A549 (cell line): ENCODE results near the gene ANKRD35. TPM values are rescaled to one million over a fixed set of nuclear protein-coding genes. Genes with fewer than 3 reads are reported as not detected.

ENCODE experiments used
- ATAC-seq, 2 experiments: fragments of 200-7000 bp in 1 of 2; fragments of >200 bp in 1 of 2; cut with Nextera tagmentation in 1 of 2; cut with Tn5 transposase in 1 of 2; 3 replicates each; pipeline versions ENCODE4 v1.8.0 to v1.9.1; 2018 to 2020; ENCODE audit warnings: mild to moderate bottlenecking in 1 of 2, moderate library complexity in 1 of 2
- CTCF ChIA-PET: fragments of 300-600 bp; sonication (Branson Sonifier 250); formaldehyde crosslinking; extraction: SDS; loops from one replicate; lab custom pipeline; 2021; ENCODE audit warnings: antibody characterized with exemption, inconsistent platforms; lab: Yijun Ruan, JAX
- POLR2A ChIA-PET: fragments of 350-600 bp; formaldehyde crosslinking; extraction: SDS; loops from one replicate; lab custom pipeline; 2021; ENCODE audit warnings: antibody characterized with exemption, inconsistent platforms; lab: Yijun Ruan, JAX
- DNase-seq, 2 experiments: peaks; one replicate each; pipeline versions ENCODE4 v3.0.0 to v3.0.0-alpha.2; 2011 to 2016; ENCODE audit warnings: low read depth in 1 of 2, low spot score in 1 of 2
- FAIRE-seq: peaks from 2 replicates; lab custom pipeline; 2011; peaks lifted over from hg19 to GRCh38; lab: Jason Lieb, UNC
- H3K27ac ChIP-seq, 2 experiments: fragments of >200 bp; sonication (Bioruptor Twin); formaldehyde crosslinking; 3 replicates each; pipeline ENCODE4 v1.5.1; 2016 to 2017
- H3K4me1 ChIP-seq: fragments of >200 bp; sonication (Bioruptor Twin); formaldehyde crosslinking; 3 replicates; pipeline ENCODE4 v1.6.1; 2016
- H3K4me2 ChIP-seq: fragments of >200 bp; sonication (Bioruptor Twin); formaldehyde crosslinking; 3 replicates; pipeline ENCODE4 v1.6.1; 2016
- H3K4me3 ChIP-seq: fragments of >200 bp; sonication (Bioruptor Twin); formaldehyde crosslinking; 3 replicates; pipeline ENCODE4 v1.5.1; 2016
- H3K9me3 ChIP-seq: fragments of >200 bp; sonication (Bioruptor Twin); formaldehyde crosslinking; 3 replicates; pipeline ENCODE4 v1.6.1; 2016
- BHLHE40 ChIP-seq: IDR thresholded peaks from 2 replicates; pipeline ENCODE4 v1.6.1; 2012; ENCODE audit warnings: low read depth, low read length, inconsistent platforms
- CBX2 ChIP-seq: fragments of 200-600 bp; sonication (generic); IDR thresholded peaks from 2 replicates; pipeline ENCODE4 v1.6.1; 2016; ENCODE audit warnings: low read depth, mild to moderate bottlenecking, borderline replicate concordance
- CEBPB ChIP-seq, 2 experiments: fragments of >200 bp in 1 of 2; sonication (Bioruptor Twin) in 1 of 2; formaldehyde crosslinking in 1 of 2; IDR thresholded peaks; 2 replicates each; pipeline ENCODE4 v1.6.1; 2012 to 2016
- CHD2 ChIP-seq: fragments of 150-350 bp; IDR thresholded peaks from 2 replicates; pipeline ENCODE4 v1.6.1; 2014; ENCODE audit warnings: low read length; ENCODE audit not compliant: partially characterized antibody
- EHMT2 ChIP-seq: fragments of 200-600 bp; sonication (generic); IDR thresholded peaks from 2 replicates; pipeline ENCODE4 v1.6.1; 2016; ENCODE audit warnings: antibody characterized with exemption, low read depth, mild to moderate bottlenecking, moderate library complexity
- FOSL2 ChIP-seq, 2 experiments: fragments of 450-650 bp in 1 of 2; fragments of >200 bp in 1 of 2; sonication (Bioruptor Twin) in 1 of 2; formaldehyde crosslinking; IDR thresholded peaks; 2 replicates each; pipeline versions ENCODE4 v1.5.0 to v1.6.1; 2016 to 2020; ENCODE audit warnings: mild to moderate bottlenecking in 1 of 2, moderate library complexity in 1 of 2
- FOXS1 ChIP-seq: fragments of 250-450 bp; sonication (Bioruptor Pico); IDR thresholded peaks from 2 replicates; pipeline ENCODE4 v1.5.0; 2020; ENCODE audit warnings: mild to moderate bottlenecking, moderate library complexity
- GATA3 ChIP-seq: IDR thresholded peaks from 2 replicates; pipeline ENCODE4 v1.6.1; 2012; ENCODE audit warnings: borderline replicate concordance
- HDAC2 ChIP-seq: fragments of 200-600 bp; sonication (generic); IDR thresholded peaks from 2 replicates; pipeline ENCODE4 v1.6.1; 2016
- JUN ChIP-seq, 2 experiments: fragments of >200 bp; sonication (Bioruptor Twin); formaldehyde crosslinking; IDR thresholded peaks; 2 replicates in 1 of 2; 3 replicates in 1 of 2; pipeline ENCODE4 v1.6.1; 2016 to 2017
- JUNB ChIP-seq: fragments of >200 bp; sonication (Bioruptor Twin); formaldehyde crosslinking; IDR thresholded peaks from 2 replicates; pipeline ENCODE4 v1.6.1; 2016
- MAZ ChIP-seq: fragments of 150-350 bp; IDR thresholded peaks from 2 replicates; pipeline ENCODE4 v1.6.1; 2014; ENCODE audit warnings: antibody characterized with exemption, low read depth, low read length, borderline replicate concordance
- MYC ChIP-seq: IDR thresholded peaks from 2 replicates; pipeline ENCODE4 v1.6.1; 2012; ENCODE audit warnings: mild to moderate bottlenecking, inconsistent platforms, low read length, improper control_type of control experiment, borderline replicate concordance
- NPAS2 ChIP-seq: fragments of 250-450 bp; sonication (Bioruptor Pico); IDR thresholded peaks from 2 replicates; pipeline ENCODE4 v1.8.0; 2022; ENCODE audit warnings: mild to moderate bottlenecking, moderate library complexity, borderline replicate concordance
- RAD21 ChIP-seq, 2 experiments: fragments of >200 bp in 1 of 2; sonication (Bioruptor Twin) in 1 of 2; formaldehyde crosslinking in 1 of 2; IDR thresholded peaks in 1 of 2; conservative IDR thresholded peaks in 1 of 2; 2 replicates in 1 of 2; 3 replicates in 1 of 2; pipeline ENCODE4 v1.6.1; 2012 to 2018; ENCODE audit warnings: inconsistent platforms in 1 of 2
- RCOR1 ChIP-seq: fragments of 150-350 bp; IDR thresholded peaks from 2 replicates; pipeline ENCODE4 v1.6.1; 2014; ENCODE audit warnings: antibody characterized with exemption, low read length, low read depth
- RNF2 ChIP-seq: fragments of 200-600 bp; sonication (generic); IDR thresholded peaks from 2 replicates; pipeline ENCODE4 v1.6.1; 2016; ENCODE audit warnings: low read depth, mild to moderate bottlenecking, antibody characterized with exemption, moderate library complexity, borderline replicate concordance
- SMC3 ChIP-seq: fragments of >200 bp; sonication (Bioruptor Twin); formaldehyde crosslinking; IDR thresholded peaks from 3 replicates; pipeline ENCODE4 v1.6.1; 2018; ENCODE audit warnings: inconsistent platforms
- WGBS: methylation state at CpG from one replicate; pipeline ENCODE4 v1.1.6; 2017; ENCODE audit errors: missing lambda C conversion rate; 5-methylcytosine and 5-hydroxymethylcytosine counted together
- polyA plus RNA-seq, 4 experiments: library from polyadenylated mRNA; depleted of rRNA in 3 of 4; stranded (reverse); fragments of >200 nt; fragmentation: RNase III in 1 of 4; extraction: RNeasy Plus Mini Kit Qiagen cat#74134 plus additional on column Dnase treatment in 1 of 4; gene quantifications; 2 replicates in 3 of 4; 3 replicates in 1 of 4; pipeline ENCODE4 v1.2.3, GENCODE V29; 2011 to 2017
- TF ChIP-seq, protein P1 (sequence below): IDR thresholded peaks from 2 replicates; pipeline ENCODE4 v1.6.1; 2012; ENCODE audit warnings: low read depth, borderline replicate concordance
- TF ChIP-seq, protein P2 (sequence below): IDR thresholded peaks from 2 replicates; pipeline ENCODE4 v1.6.1; 2012
- TF ChIP-seq, protein P3 (sequence below): fragments of 250-450 bp; sonication (Bioruptor Pico); IDR thresholded peaks from 2 replicates; pipeline ENCODE4 v1.5.0; 2021; ENCODE audit warnings: mild to moderate bottlenecking, moderate library complexity, borderline replicate concordance
- TF ChIP-seq, protein P4 (sequence below): fragments of >200 bp; sonication (Bioruptor Twin); formaldehyde crosslinking; IDR thresholded peaks from 3 replicates; pipeline ENCODE4 v1.5.1; 2016

ANKRD35 gene
- polyA plus RNA-seq, 2 of the 4 experiments (the other 2 are of a cell fraction), result not detected

DNA sequence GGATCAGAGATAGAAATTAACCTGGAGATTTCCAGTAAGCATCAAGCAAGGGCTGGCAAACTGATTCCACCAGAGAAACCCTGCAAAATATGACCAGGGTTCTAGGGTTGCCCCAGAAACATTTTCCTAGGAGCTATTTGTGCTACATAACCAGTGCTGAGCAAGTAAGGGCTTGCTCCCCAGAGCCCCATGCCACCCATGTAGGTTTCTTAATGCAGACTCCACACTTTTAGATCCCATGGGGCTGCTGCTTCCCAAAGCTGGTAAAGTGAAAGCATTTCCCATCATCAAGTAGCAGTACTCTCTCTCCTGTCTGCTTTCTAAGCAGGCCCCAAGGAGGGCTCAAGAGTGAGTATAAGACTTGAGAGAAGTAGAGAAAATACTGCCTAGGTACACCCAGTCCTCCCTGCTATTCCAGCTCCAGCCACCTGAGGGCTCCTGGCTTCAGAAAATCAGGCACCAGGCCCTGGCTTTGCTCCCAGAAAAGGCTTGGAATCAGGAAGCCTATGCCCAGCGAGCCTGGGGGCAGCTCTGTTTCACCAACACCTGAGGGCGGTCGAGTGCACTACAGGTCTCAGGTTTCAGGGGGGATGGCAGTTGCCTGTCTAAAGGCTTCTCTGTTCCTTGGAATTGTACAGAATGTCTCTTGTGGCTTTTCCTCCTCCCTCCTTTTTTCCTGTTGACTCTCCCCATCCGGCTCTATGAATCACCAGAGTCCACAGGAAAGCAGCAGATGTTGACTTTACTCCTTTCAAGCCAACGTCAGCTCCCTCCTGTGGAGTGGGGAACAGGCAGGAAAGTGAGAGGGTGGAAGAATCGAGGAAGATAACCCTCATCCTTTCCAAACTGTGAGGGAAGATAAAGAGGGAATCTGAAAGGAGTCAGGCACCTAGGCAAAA lies 6.2 kb upstream of the ANKRD35 start:
- no peak overlapping the region for H3K4me3 ChIP-seq

DNA sequence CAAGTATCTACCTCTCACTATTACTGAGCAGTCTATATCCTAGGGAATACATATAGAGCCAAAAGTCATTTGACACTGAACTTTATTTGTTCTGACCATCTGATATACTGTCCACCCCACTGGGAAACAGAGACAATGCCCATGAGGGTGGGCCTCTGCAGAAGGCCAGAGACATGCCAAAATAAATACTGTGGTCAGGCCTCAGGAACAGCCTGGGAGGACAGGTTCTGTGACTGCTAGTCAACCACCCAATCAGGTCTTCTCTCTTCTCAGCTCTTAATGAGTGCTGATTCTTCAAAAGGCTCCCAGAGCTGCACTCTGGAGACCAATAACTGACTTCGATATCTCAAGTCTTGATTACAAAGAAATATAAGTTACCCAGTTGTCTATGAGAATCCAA lies 5.5 kb upstream of the ANKRD35 start:
- Histone ChIP-seq H3K27ac (peak overlapping the region; percentile 88 to 91), H3K9me3 (no peaks in the 10 kb centered on the region), H3K4me1 (peaks cover 42% of the 10 kb centered on the region), H3K4me3 (no peak overlapping the region), H3K4me2 (peak overlapping the region; percentile 76)
- CTCF ChIA-PET, result interaction anchor here (0.6 to 11.2 kb wide), 38 partner anchors 10 to 148 kb away, joined by 3 to 429 read pairs (median 9); partner anchors contain the start of genes ANKRD34A, HJV, ITGA10 and LIX1L
- ATAC-seq, result no peak
- no peak for TF ChIP-seq CHD2
- TF ChIP-seq NPAS2, result no peak
- no peak for TF ChIP-seq RNF2
- no peak for TF ChIP-seq MYC
- POLR2A ChIA-PET, result interaction anchor here (1.0 to 2.7 kb wide), 7 partner anchors 27 to 73 kb away, joined by 4 to 28 read pairs (median 8); partner anchors contain the start of genes ANKRD34A, NUDT17, PEX11B and PIAS3
- no peak for FAIRE-seq
- DNase-seq, result no peak
- WGBS, result 10% methylated on average over 1 of the region's 1 CpG

More for the DNA sequence above, 6.2 kb upstream of the ANKRD35 start:
- ChIA-PET CTCF (interaction anchor here (0.6 to 11.2 kb wide), 49 partner anchors 9 to 147 kb away, joined by 3 to 429 read pairs (median 8); partner anchors contain the start of genes ANKRD34A, HJV, ITGA10 and LIX1L), POLR2A (interaction anchor here (0.6 to 2.7 kb wide), 10 partner anchors 9 to 73 kb away, joined by 3 to 28 read pairs (median 8); partner anchors contain the start of genes ANKRD34A, ITGA10, LIX1L and NUDT17)
- WGBS, result under 1% methylated on average over 6 of the region's 6 CpGs
- DNase-seq (peak; percentile 98 to 99), ATAC-seq (peak; percentile 97)
- peak overlapping the region; percentile 88 to 91 for H3K27ac ChIP-seq
- peak overlapping the region; percentile 76 for H3K4me2 ChIP-seq
- peaks cover 41% of the 10 kb centered on the region for H3K4me1 ChIP-seq
- no peak for TF ChIP-seq HDAC2
- TF ChIP-seq FOXS1, result peak; percentile 41
- TF ChIP-seq, protein P1, sequence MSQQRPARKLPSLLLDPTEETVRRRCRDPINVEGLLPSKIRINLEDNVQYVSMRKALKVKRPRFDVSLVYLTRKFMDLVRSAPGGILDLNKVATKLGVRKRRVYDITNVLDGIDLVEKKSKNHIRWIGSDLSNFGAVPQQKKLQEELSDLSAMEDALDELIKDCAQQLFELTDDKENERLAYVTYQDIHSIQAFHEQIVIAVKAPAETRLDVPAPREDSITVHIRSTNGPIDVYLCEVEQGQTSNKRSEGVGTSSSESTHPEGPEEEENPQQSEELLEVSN, result peak; percentile 51; the same call in 1 of the 2 replicates
- TF ChIP-seq RCOR1, result no peak
- TF ChIP-seq CBX2, result no peak
- TF ChIP-seq MAZ, result no peak
- TF ChIP-seq, protein P2, sequence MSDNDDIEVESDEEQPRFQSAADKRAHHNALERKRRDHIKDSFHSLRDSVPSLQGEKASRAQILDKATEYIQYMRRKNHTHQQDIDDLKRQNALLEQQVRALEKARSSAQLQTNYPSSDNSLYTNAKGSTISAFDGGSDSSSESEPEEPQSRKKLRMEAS, result no peak; the same call in 1 of the 2 replicates
- TF ChIP-seq, protein P3, sequence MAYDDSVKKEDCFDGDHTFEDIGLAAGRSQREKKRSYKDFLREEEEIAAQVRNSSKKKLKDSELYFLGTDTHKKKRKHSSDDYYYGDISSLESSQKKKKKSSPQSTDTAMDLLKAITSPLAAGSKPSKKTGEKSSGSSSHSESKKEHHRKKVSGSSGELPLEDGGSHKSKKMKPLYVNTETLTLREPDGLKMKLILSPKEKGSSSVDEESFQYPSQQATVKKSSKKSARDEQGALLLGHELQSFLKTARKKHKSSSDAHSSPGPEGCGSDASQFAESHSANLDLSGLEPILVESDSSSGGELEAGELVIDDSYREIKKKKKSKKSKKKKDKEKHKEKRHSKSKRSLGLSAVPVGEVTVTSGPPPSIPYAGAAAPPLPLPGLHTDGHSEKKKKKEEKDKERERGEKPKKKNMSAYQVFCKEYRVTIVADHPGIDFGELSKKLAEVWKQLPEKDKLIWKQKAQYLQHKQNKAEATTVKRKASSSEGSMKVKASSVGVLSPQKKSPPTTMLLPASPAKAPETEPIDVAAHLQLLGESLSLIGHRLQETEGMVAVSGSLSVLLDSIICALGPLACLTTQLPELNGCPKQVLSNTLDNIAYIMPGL, result no peak
- no peak for TF ChIP-seq CEBPB (IDR thresholded peaks at IDR 0.05)
- TF ChIP-seq, protein P4, sequence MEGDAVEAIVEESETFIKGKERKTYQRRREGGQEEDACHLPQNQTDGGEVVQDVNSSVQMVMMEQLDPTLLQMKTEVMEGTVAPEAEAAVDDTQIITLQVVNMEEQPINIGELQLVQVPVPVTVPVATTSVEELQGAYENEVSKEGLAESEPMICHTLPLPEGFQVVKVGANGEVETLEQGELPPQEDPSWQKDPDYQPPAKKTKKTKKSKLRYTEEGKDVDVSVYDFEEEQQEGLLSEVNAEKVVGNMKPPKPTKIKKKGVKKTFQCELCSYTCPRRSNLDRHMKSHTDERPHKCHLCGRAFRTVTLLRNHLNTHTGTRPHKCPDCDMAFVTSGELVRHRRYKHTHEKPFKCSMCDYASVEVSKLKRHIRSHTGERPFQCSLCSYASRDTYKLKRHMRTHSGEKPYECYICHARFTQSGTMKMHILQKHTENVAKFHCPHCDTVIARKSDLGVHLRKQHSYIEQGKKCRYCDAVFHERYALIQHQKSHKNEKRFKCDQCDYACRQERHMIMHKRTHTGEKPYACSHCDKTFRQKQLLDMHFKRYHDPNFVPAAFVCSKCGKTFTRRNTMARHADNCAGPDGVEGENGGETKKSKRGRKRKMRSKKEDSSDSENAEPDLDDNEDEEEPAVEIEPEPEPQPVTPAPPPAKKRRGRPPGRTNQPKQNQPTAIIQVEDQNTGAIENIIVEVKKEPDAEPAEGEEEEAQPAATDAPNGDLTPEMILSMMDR, result peak; percentile 98
- TF ChIP-seq JUNB, result peak; percentile 37; the same call in 1 of the 2 replicates
- TF ChIP-seq FOSL2 (IDR thresholded peaks at IDR 0.05), result peak; percentile 73
- peak; percentile 93 for TF ChIP-seq FOSL2 (CRISPR knock-in tag; IDR thresholded peaks at IDR 0.05)
- no peak for TF ChIP-seq MYC
- no peak for TF ChIP-seq BHLHE40
- peak; percentile 98 for TF ChIP-seq SMC3
- TF ChIP-seq GATA3, result peak; percentile 49; the same call in 1 of the 2 replicates
- TF ChIP-seq CHD2, result peak; percentile 37
- TF ChIP-seq EHMT2, result no peak
- peak; percentile 54 to 71; a peak in 4 of 5 replicates for TF ChIP-seq JUN (IDR thresholded peaks at IDR 0.05)
- peak; percentile 96 to 98 for TF ChIP-seq RAD21 (conservative IDR thresholded peaks at IDR 0.05 in 1 of 2, IDR thresholded peaks at IDR 0.05 in 1 of 2)
- TF ChIP-seq NPAS2, result no peak
- TF ChIP-seq, all 56 proteins: peak for 10
- FAIRE-seq, result peak; percentile 78
- H3K9me3 ChIP-seq, result no peaks in the 10 kb centered on the region
